NK-92 (cell line): ENCODE data around the gene COPA.

Source experiments
- DNase-seq: peaks from one replicate; lab custom pipeline; 2025; ENCODE audit not compliant: unreplicated experiment; lab: John Stamatoyannopoulos, UW

The COPA gene

GRCh38 chr1:160271025-160271424, 72.0 kb downstream of the COPA start:
- DNase-seq = no peak

GRCh38 chr1:160267284-160267991, 75.6 kb downstream of the COPA start:
- DNase-seq = no peak

GRCh38 chr1:160264795-160265307, 78.2 kb downstream of the COPA start:
- no peak for DNase-seq

GRCh38 chr1:160261893-160262794, 80.9 kb downstream of the COPA start, which contains the start of gene DCAF8:
TSS of gene DCAF8 (minus strand) at chr1:160262549. CDS start at chr1:160244008, 18,541 bp downstream.
- DNase-seq = peak; percentile 90

GRCh38 chr1:160261556-160261892, 81.5 kb downstream of the COPA start:
- no peak for DNase-seq

- no peak for DNase-seq
These were observed 82.4 kb downstream of the COPA start for GRCh38 chr1:160260406-160261382.

GRCh38 chr1:160258177-160258798, 84.8 kb downstream of the COPA start:
- DNase-seq = no peak

- DNase-seq = no peak
These were observed 85.5 kb downstream of the COPA start for GRCh38 chr1:160257411-160258015.

- no peak for DNase-seq
These were observed 86.5 kb downstream of the COPA start for GRCh38 chr1:160256396-160257046.

- DNase-seq = no peak
These were observed 87.2 kb downstream of the COPA start for GRCh38 chr1:160255781-160256300.

- no peak for DNase-seq
These were observed 91.1 kb downstream of the COPA start for GRCh38 chr1:160251687-160252526.

- DNase-seq = no peak
These were observed 92.0 kb downstream of the COPA start for GRCh38 chr1:160251011-160251410.

GRCh38 chr1:160247053-160247452, 96.0 kb downstream of the COPA start:
- no peak for DNase-seq

GRCh38 chr1:160245434-160245833, 97.6 kb downstream of the COPA start:
- DNase-seq = no peak

GRCh38 chr1:160244209-160244608, 98.8 kb downstream of the COPA start:
- no peak for DNase-seq

- DNase-seq = no peak
These were observed 99.3 kb downstream of the COPA start for GRCh38 chr1:160243767-160244166.

- no peak for DNase-seq
These were observed 103.3 kb downstream of the COPA start for GRCh38 chr1:160239582-160240299.
